ENCODE results near the gene DCAF6.

DCAF6 gene

DNA sequence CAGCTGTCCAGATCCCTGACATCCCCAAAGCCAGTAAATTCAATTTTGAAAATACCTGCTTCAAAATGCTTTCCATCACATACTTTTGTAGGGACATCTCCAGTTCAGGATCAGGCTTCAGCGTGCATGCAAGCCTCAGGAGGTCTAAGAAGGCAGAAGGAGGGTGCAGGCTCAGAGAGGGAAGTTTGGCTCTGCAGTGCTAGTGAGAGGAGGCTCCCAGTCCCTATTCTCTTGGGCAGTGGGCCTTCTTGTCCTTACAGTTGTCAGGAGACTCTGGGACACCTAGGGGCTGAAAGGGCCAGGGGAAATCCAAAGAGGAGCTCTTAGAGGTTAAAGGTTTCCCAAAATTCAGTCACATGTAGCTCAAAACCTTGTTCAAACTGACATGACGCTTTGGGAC, 42.7 kb upstream of the DCAF6 start:
- H3K36me3 ChIP-seq (ENCODE audit: insufficient read depth, low read length), result no peaks in the 10 kb centered on the region
- no peak overlapping the region for H3K9ac ChIP-seq (ENCODE audit: low read depth, low read length)
- H3K9me3 ChIP-seq (ENCODE audit: insufficient read depth, low read length, severe bottlenecking), result no peaks in the 10 kb centered on the region
- no peaks in the 10 kb centered on the region for H4K20me1 ChIP-seq (ENCODE audit: insufficient read depth, low read length)
- no peaks in the 10 kb centered on the region for H3K79me2 ChIP-seq (ENCODE audit: insufficient read depth, low read length)
- no peak overlapping the region for H3K4me2 ChIP-seq (ENCODE audit: insufficient read depth, low read length)
- no peak overlapping the region for H2AFZ ChIP-seq (ENCODE audit: low read depth, low read length)
- no peak overlapping the region for H3K4me3 ChIP-seq (ENCODE audit: low read depth in 1 of 2, low read length in 2 of 2)
- ATAC-seq (ENCODE audit: insufficient read depth, low read depth) (no peak), DNase-seq (no peak)
- no peaks in the 10 kb centered on the region for H3K27me3 ChIP-seq (ENCODE audit: insufficient read depth, low read length, poor library complexity)
- no peaks in the 10 kb centered on the region for H3K4me1 ChIP-seq (ENCODE audit: insufficient read depth, low read length)
- no peak overlapping the region for H3K27ac ChIP-seq (ENCODE audit: low read length)
- no peak for TF ChIP-seq EZH2 (IDR thresholded peaks at IDR 0.05; ENCODE audit: borderline replicate concordance, low read depth, low read length, severe bottlenecking)
- TF ChIP-seq, protein P1, sequence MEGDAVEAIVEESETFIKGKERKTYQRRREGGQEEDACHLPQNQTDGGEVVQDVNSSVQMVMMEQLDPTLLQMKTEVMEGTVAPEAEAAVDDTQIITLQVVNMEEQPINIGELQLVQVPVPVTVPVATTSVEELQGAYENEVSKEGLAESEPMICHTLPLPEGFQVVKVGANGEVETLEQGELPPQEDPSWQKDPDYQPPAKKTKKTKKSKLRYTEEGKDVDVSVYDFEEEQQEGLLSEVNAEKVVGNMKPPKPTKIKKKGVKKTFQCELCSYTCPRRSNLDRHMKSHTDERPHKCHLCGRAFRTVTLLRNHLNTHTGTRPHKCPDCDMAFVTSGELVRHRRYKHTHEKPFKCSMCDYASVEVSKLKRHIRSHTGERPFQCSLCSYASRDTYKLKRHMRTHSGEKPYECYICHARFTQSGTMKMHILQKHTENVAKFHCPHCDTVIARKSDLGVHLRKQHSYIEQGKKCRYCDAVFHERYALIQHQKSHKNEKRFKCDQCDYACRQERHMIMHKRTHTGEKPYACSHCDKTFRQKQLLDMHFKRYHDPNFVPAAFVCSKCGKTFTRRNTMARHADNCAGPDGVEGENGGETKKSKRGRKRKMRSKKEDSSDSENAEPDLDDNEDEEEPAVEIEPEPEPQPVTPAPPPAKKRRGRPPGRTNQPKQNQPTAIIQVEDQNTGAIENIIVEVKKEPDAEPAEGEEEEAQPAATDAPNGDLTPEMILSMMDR (IDR thresholded peaks at IDR 0.05; ENCODE audit: borderline replicate concordance, extremely low read depth, low read length, poor library complexity, severe bottlenecking), result no peak

DNA sequence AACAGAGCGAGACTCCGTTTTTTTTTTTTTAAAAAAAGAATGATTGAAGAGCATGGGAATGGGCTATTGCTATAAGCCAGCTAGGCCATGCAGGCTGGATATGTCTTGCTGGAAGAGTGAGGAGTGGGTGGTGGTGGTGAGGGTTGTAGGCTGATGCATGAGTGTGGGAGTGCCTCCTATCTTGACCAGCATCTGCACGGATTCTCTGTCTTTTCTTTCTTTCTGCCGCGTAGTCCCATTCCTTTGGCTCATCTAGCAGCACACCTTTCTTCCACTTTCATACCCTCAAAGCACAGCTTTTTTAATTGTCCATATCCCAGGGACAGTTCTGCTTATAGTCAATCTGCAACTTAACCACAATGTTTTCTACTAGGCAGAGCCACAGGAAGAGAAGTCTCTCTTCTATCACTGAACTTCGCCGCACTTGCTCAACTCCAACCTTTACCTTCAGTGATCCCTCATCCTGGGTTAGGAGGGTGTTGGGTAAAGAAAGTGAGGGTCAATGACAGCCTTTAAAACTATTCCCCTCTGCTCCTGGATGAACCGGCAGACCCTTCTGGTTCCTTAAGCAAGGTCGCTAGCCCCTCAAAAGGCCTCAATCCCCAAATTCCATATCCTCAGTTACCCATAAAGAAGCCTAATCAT, 37.8 kb upstream of the DCAF6 start:
- Histone ChIP-seq H3K36me3 (ENCODE audit: insufficient read depth, low read length) (no peaks in the 10 kb centered on the region), H3K4me1 (ENCODE audit: insufficient read depth, low read length) (no peaks in the 10 kb centered on the region), H3K27me3 (ENCODE audit: insufficient read depth, low read length, poor library complexity) (no peaks in the 10 kb centered on the region), H3K27ac (ENCODE audit: low read length) (no peak overlapping the region), H3K4me3 (ENCODE audit: low read depth in 1 of 2, low read length in 2 of 2) (no peak overlapping the region), H2AFZ (ENCODE audit: low read depth, low read length) (no peak overlapping the region), H4K20me1 (ENCODE audit: insufficient read depth, low read length) (no peaks in the 10 kb centered on the region), H3K9me3 (ENCODE audit: insufficient read depth, low read length, severe bottlenecking) (no peaks in the 10 kb centered on the region), H3K79me2 (ENCODE audit: insufficient read depth, low read length) (no peaks in the 10 kb centered on the region), H3K9ac (ENCODE audit: low read depth, low read length) (no peak overlapping the region), H3K4me2 (ENCODE audit: insufficient read depth, low read length) (no peak overlapping the region)
- DNase-seq, result no peak
- no peak for ATAC-seq (ENCODE audit: insufficient read depth, low read depth)
- TF ChIP-seq, protein P1 (IDR thresholded peaks at IDR 0.05; ENCODE audit: borderline replicate concordance, extremely low read depth, low read length, poor library complexity, severe bottlenecking), result no peak
- TF ChIP-seq EZH2 (IDR thresholded peaks at IDR 0.05; ENCODE audit: borderline replicate concordance, low read depth, low read length, severe bottlenecking), result no peak

DNA sequence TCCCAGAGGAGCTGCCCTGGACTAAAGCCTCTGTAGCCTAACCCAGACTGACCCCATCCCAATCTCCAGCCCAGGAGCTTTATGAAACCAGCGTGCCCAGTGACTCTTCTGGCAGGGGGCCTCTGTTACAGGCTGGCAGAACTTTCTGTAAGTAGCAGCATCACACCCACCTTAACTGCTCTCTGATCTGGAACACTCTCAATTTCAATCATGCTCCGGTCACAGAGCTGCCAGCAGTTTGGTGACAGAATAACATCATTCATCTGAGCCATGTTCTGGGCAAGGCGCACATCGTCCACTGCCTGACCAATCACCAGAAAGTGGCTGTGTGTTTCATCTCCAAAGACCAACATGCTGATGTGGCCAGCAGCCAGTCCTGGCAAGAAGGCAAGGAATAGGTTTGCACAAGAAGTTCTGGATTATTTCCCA, 37.2 kb upstream of the DCAF6 start:
- Histone ChIP-seq H3K4me2 (ENCODE audit: insufficient read depth, low read length) (no peak overlapping the region), H3K4me3 (ENCODE audit: low read depth in 1 of 2, low read length in 2 of 2) (no peak overlapping the region), H3K27me3 (ENCODE audit: insufficient read depth, low read length, poor library complexity) (no peaks in the 10 kb centered on the region), H3K9ac (ENCODE audit: low read depth, low read length) (no peak overlapping the region), H2AFZ (ENCODE audit: low read depth, low read length) (no peak overlapping the region), H3K36me3 (ENCODE audit: insufficient read depth, low read length) (no peaks in the 10 kb centered on the region), H3K79me2 (ENCODE audit: insufficient read depth, low read length) (no peaks in the 10 kb centered on the region), H3K9me3 (ENCODE audit: insufficient read depth, low read length, severe bottlenecking) (no peaks in the 10 kb centered on the region), H3K4me1 (ENCODE audit: insufficient read depth, low read length) (no peaks in the 10 kb centered on the region), H3K27ac (ENCODE audit: low read length) (no peak overlapping the region), H4K20me1 (ENCODE audit: insufficient read depth, low read length) (no peaks in the 10 kb centered on the region)
- DNase-seq (no peak), ATAC-seq (ENCODE audit: insufficient read depth, low read depth) (no peak)
- TF ChIP-seq, protein P1 (IDR thresholded peaks at IDR 0.05; ENCODE audit: borderline replicate concordance, extremely low read depth, low read length, poor library complexity, severe bottlenecking), result no peak
- TF ChIP-seq EZH2 (IDR thresholded peaks at IDR 0.05; ENCODE audit: borderline replicate concordance, low read depth, low read length, severe bottlenecking), result no peak
